Epithelial cell of proximal tubule (primary cell): ENCODE measurements around the gene RPS8. TPM values are rescaled to one million over a fixed set of nuclear protein-coding genes. Genes with fewer than 3 reads are reported as not detected.
"Not testable (repeated sequence)": the region's sequence is repeated elsewhere in the genome, so short reads cannot be mapped to it uniquely, and the experiment has no call there.

Experiments used
- DNase-seq: peaks from one replicate; pipeline ENCODE4 v3.0.0-alpha.2; 2011; ENCODE audit warnings: low read depth
- H3K4me3 ChIP-seq: 2 replicates; pipeline ENCODE4 v1.5.1; 2011; ENCODE audit warnings: low read depth, mild to moderate bottlenecking, low read length
- CTCF ChIP-seq: conservative IDR thresholded peaks from 2 replicates; pipeline ENCODE4 v1.5.1; 2012; ENCODE audit warnings: low read depth, mild to moderate bottlenecking, low read length
- total RNA-seq: library from RNA; depleted of rRNA; stranded (reverse); fragments of >200 nt; gene quantifications from 2 replicates; pipeline ENCODE4 v1.2.3, GENCODE V29; 2015

RPS8 gene
- total RNA-seq, 1 donor from 2014 or later = 2,814 TPM

GRCh38 chr1:44819196-44819607 is 43.9 kb downstream of the RPS8 start:
- peak overlapping the region; percentile 47 for H3K4me3 ChIP-seq
- TF ChIP-seq CTCF = peak; percentile 7
- DNase-seq = no peak

GRCh38 chr1:44819608-44820327 is 44.4 kb downstream of the RPS8 start:
- peak overlapping the region; percentile 49 for H3K4me3 ChIP-seq
- TF ChIP-seq CTCF = no peak
- peak; percentile 95 for DNase-seq

- TF ChIP-seq CTCF = no peak
- no peak for DNase-seq
- peak overlapping the region; percentile 49 for H3K4me3 ChIP-seq
These were observed 45.2 kb downstream of the RPS8 start for GRCh38 chr1:44820328-44821239.

- TF ChIP-seq CTCF = no peak
- H3K4me3 ChIP-seq = no peak overlapping the region
- no peak for DNase-seq
These were observed 45.9 kb downstream of the RPS8 start for GRCh38 chr1:44821240-44821715.

- TF ChIP-seq CTCF = no peak
- DNase-seq = no peak
- H3K4me3 ChIP-seq = no peak overlapping the region
These were observed 46.9 kb downstream of the RPS8 start for GRCh38 chr1:44822131-44822701.

- TF ChIP-seq CTCF = no peak
- no peak overlapping the region for H3K4me3 ChIP-seq
- no peak for DNase-seq
These were observed 47.7 kb downstream of the RPS8 start for GRCh38 chr1:44822981-44823451.

- not testable (repeated sequence) for H3K4me3 ChIP-seq, DNase-seq
These were observed 49.1 kb downstream of the RPS8 start for GRCh38 chr1:44824392-44824791.
